ENCODE data around the gene CDC16.

- no peak for TF ChIP-seq CTCF (conservative IDR thresholded peaks at IDR 0.05; ENCODE audit: low read length)
- no peak for TF ChIP-seq EZH2phosphoT487 (IDR thresholded peaks at IDR 0.05; ENCODE audit: borderline replicate concordance, low read depth, low read length)
Measured at GRCh38 chr13:114227528-114227927, 7.2 kb upstream of the CDC16 start.
